Astrocyte (in vitro differentiated cells and primary cell): ENCODE data around the gene FSTL4. TPM values are rescaled to one million over a fixed set of nuclear protein-coding genes. Genes with fewer than 3 reads are reported as not detected.

Source experiments
- DNase-seq: peaks from one replicate; pipeline ENCODE4 v3.0.0-alpha.2; 2010; ENCODE audit warnings: low read depth
- FAIRE-seq: peaks from 2 replicates; lab custom pipeline; 2011; peaks lifted over from hg19 to GRCh38; lab: Jason Lieb, UNC
- H2AFZ ChIP-seq: 2 replicates; pipeline ENCODE4 v1.6.0; 2012; ENCODE audit warnings: low read depth, low read length, inconsistent platforms
- H3K27ac ChIP-seq: 2 replicates; pipeline ENCODE4 v1.5.1; 2011; ENCODE audit warnings: low read depth, low read length, inconsistent platforms
- H3K27me3 ChIP-seq: 2 replicates; pipeline ENCODE4 v1.6.0; 2011; ENCODE audit warnings: low read length, inconsistent platforms; ENCODE audit not compliant: insufficient read depth
- H3K36me3 ChIP-seq: 2 replicates; pipeline ENCODE4 v1.5.1; 2011; ENCODE audit warnings: low read length, inconsistent platforms; ENCODE audit not compliant: insufficient read depth
- H3K4me1 ChIP-seq: 2 replicates; pipeline ENCODE4 v1.5.1; 2011; ENCODE audit warnings: low read length, inconsistent platforms; ENCODE audit not compliant: insufficient read depth
- H3K4me2 ChIP-seq: 2 replicates; pipeline ENCODE4 v1.6.0; 2012; ENCODE audit warnings: low read length, inconsistent platforms
- H3K4me3 ChIP-seq: 2 replicates; pipeline ENCODE4 v1.5.1; 2011; ENCODE audit warnings: low read depth, mild to moderate bottlenecking, low read length, inconsistent platforms; ENCODE audit not compliant: insufficient read depth
- H3K79me2 ChIP-seq: 2 replicates; pipeline ENCODE4 v1.6.0; 2012; ENCODE audit warnings: mild to moderate bottlenecking, low read length, inconsistent platforms; ENCODE audit not compliant: insufficient read depth
- H3K9ac ChIP-seq: 2 replicates; pipeline ENCODE4 v1.6.0; 2012; ENCODE audit warnings: mild to moderate bottlenecking, low read length, inconsistent platforms
- H3K9me3 ChIP-seq: 2 replicates; pipeline ENCODE4 v1.5.1; 2012; ENCODE audit warnings: low read depth, mild to moderate bottlenecking, low read length, inconsistent platforms; ENCODE audit not compliant: insufficient read depth
- H4K20me1 ChIP-seq: 2 replicates; pipeline ENCODE4 v1.6.0; 2012; ENCODE audit warnings: low read length, inconsistent platforms; ENCODE audit not compliant: insufficient read depth
- H3K27ac Mint-ChIP-seq: one replicate; pipeline ENCODE4 v1.8.0; 2021; ENCODE audit warnings: mild to moderate bottlenecking, mixed read lengths; ENCODE audit not compliant: unreplicated experiment
- H3K27me3 Mint-ChIP-seq: one replicate; pipeline ENCODE4 v1.8.0; 2021; ENCODE audit warnings: low read depth, mixed read lengths; ENCODE audit not compliant: unreplicated experiment
- H3K36me3 Mint-ChIP-seq: one replicate; pipeline ENCODE4 v1.8.0; 2021; ENCODE audit warnings: low read depth, mixed read lengths; ENCODE audit not compliant: unreplicated experiment
- H3K4me1 Mint-ChIP-seq: one replicate; pipeline ENCODE4 v1.8.0; 2021; ENCODE audit warnings: low read depth, mixed read lengths; ENCODE audit not compliant: unreplicated experiment
- H3K4me3 Mint-ChIP-seq: one replicate; pipeline ENCODE4 v1.8.0; 2021; ENCODE audit warnings: mild to moderate bottlenecking, moderate library complexity, mixed read lengths; ENCODE audit not compliant: unreplicated experiment
- H3K9me3 Mint-ChIP-seq: one replicate; pipeline ENCODE4 v1.8.0; 2021; ENCODE audit warnings: mild to moderate bottlenecking, mixed read lengths; ENCODE audit not compliant: unreplicated experiment
- EZH2 ChIP-seq: IDR thresholded peaks from 2 replicates; pipeline ENCODE4 v1.6.1; 2012; ENCODE audit warnings: mild to moderate bottlenecking, low read length, inconsistent platforms; ENCODE audit not compliant: insufficient read depth
- total RNA-seq: library from RNA; stranded (reverse); gene quantifications from 2 replicates; pipeline ENCODE4 v1.2.1, GENCODE V29; 2021
- TF ChIP-seq, protein P1 (sequence below): IDR thresholded peaks from 2 replicates; pipeline ENCODE4 v1.5.1; 2011; ENCODE audit warnings: low read depth, mild to moderate bottlenecking, inconsistent platforms, low read length, moderate library complexity; ENCODE audit not compliant: insufficient read depth

The FSTL4 gene
- total RNA-seq, 1 donor from 2014 or later: not detected

DNA sequence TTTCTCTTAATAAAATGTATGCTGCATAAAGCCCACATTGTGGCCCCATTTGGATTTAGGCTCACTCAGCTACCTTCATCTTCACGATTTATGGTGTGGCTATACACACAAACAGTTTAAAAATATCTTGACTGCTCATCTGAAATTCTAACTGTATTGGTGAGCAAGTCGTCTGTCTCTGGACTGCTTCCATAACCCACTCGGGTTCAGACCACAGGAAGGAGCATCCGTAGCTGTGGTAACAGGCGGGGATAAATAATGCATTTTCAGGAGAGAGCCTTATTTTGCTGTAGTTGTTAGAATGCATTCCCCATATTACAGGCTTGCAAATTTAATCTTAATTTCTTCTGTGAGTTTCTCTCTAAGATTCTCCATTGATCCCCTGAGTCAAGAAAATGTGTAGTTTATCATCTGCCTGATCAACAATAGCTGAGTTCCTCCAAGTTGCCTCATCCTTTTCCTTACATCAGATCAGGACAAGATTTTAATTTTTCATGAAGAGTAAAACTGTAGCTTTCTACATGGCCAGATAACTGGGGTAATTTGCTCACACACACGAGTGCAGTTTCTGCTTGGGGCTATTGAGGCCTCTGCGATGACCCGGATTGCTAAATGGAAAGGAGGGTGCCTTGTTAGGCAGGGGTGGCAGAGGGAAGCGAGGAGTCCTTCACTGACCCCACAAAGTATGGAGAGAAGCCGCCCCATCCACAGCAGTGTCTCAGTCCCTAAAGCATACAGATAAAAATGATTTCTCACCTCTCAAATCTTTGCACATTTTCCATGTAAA, 133.9 kb downstream of the FSTL4 start:
- no peak overlapping the region for H3K9ac ChIP-seq
- no peaks in the 10 kb centered on the region for H3K36me3 ChIP-seq
- no peaks in the 10 kb centered on the region for H3K27me3 ChIP-seq
- TF ChIP-seq EZH2: no peak
- TF ChIP-seq, protein P1, sequence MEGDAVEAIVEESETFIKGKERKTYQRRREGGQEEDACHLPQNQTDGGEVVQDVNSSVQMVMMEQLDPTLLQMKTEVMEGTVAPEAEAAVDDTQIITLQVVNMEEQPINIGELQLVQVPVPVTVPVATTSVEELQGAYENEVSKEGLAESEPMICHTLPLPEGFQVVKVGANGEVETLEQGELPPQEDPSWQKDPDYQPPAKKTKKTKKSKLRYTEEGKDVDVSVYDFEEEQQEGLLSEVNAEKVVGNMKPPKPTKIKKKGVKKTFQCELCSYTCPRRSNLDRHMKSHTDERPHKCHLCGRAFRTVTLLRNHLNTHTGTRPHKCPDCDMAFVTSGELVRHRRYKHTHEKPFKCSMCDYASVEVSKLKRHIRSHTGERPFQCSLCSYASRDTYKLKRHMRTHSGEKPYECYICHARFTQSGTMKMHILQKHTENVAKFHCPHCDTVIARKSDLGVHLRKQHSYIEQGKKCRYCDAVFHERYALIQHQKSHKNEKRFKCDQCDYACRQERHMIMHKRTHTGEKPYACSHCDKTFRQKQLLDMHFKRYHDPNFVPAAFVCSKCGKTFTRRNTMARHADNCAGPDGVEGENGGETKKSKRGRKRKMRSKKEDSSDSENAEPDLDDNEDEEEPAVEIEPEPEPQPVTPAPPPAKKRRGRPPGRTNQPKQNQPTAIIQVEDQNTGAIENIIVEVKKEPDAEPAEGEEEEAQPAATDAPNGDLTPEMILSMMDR: no peak
- DNase-seq (no peak), FAIRE-seq (no peak)
- H4K20me1 ChIP-seq: no peaks in the 10 kb centered on the region
- no peak overlapping the region for H3K27ac Mint-ChIP-seq
- H3K79me2 ChIP-seq: no peaks in the 10 kb centered on the region
- H3K4me1 Mint-ChIP-seq: peaks cover 22% of the 10 kb centered on the region
- H3K27me3 Mint-ChIP-seq: peaks cover 15% of the 10 kb centered on the region
- no peak overlapping the region for H2AFZ ChIP-seq
- no peak overlapping the region for H3K4me3 Mint-ChIP-seq
- no peaks in the 10 kb centered on the region for H3K9me3 Mint-ChIP-seq
- no peaks in the 10 kb centered on the region for H3K4me1 ChIP-seq
- H3K27ac ChIP-seq: no peak overlapping the region
- no peak overlapping the region for H3K4me2 ChIP-seq
- no peak overlapping the region for H3K4me3 ChIP-seq
- no peaks in the 10 kb centered on the region for H3K36me3 Mint-ChIP-seq
- no peaks in the 10 kb centered on the region for H3K9me3 ChIP-seq

DNA sequence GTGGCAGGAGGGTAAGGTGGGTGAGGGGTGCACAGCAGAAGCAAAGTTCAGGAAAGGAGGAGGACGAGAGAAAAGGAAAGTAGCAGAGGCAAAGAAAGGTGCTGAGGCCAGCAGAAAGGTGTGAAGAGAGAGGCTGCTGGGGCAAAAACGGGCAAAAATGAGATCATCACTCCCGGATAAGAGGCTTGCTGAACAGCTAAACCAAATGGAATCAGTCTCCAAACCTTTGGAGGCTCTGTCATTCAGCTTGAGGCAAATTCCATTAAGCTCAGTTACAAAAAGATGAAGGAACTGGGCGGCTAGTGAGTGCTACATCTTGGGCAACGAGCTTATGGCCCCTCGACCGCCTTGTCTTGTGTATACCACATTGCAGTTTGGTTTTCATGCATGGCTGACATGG, 136.4 kb downstream of the FSTL4 start:
- Histone ChIP-seq H4K20me1 (no peaks in the 10 kb centered on the region), H3K27me3 (no peaks in the 10 kb centered on the region), H3K9me3 (no peaks in the 10 kb centered on the region), H3K27ac (no peak overlapping the region), H3K4me3 (no peak overlapping the region), H3K9ac (no peak overlapping the region), H3K4me1 (no peaks in the 10 kb centered on the region), H3K79me2 (no peaks in the 10 kb centered on the region), H3K36me3 (no peaks in the 10 kb centered on the region), H2AFZ (no peak overlapping the region), H3K4me2 (no peak overlapping the region)
- no peak for TF ChIP-seq EZH2
- TF ChIP-seq, protein P1: no peak
- H3K9me3 Mint-ChIP-seq: peaks cover 3% of the 10 kb centered on the region
- DNase-seq (no peak), FAIRE-seq (no peak)
- peaks cover 27% of the 10 kb centered on the region for H3K27me3 Mint-ChIP-seq
- H3K27ac Mint-ChIP-seq: no peak overlapping the region
- H3K4me3 Mint-ChIP-seq: no peak overlapping the region
- no peaks in the 10 kb centered on the region for H3K36me3 Mint-ChIP-seq
- peaks cover 22% of the 10 kb centered on the region for H3K4me1 Mint-ChIP-seq
